Superior temporal gyrus (tissue), 1 donor: Measurements from ENCODE around the gene NAB2.
"Not testable (repeated sequence)": the region's sequence is repeated elsewhere in the genome, so short reads cannot be mapped to it uniquely, and the experiment has no call there.

Experiments used
- DNase-seq: peaks from one replicate; pipeline ENCODE4 v3.0.0-alpha.2; 2016; ENCODE audit errors: extremely low spot score

The NAB2 gene

GRCh38 chr12:57088354-57089270, at the start of gene NAB2:
Gene NAB2 (plus strand): TSS chr12:57089114. CDS start chr12:57089272, 158 bp downstream.
- peak; percentile 78 for DNase-seq

DNA sequence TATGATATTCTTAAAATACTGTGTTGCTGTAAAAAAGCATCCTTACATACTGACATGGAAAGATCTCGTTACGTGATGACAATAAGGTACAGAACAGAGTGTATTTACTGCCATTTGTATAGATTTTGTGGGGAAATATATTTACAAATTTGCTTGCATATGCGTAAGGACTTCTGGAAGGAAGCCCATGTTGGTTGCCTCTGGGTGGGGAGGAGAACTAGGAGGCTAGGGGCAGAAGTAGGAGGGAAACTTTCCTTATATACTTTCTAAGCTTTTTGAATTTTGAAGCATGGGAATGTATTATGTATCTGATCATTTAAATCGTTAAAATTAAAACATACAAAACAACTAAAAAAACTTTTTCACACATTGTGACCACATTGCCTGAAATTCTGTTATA, 48.7 kb upstream of the NAB2 start:
- no peak for DNase-seq

DNA sequence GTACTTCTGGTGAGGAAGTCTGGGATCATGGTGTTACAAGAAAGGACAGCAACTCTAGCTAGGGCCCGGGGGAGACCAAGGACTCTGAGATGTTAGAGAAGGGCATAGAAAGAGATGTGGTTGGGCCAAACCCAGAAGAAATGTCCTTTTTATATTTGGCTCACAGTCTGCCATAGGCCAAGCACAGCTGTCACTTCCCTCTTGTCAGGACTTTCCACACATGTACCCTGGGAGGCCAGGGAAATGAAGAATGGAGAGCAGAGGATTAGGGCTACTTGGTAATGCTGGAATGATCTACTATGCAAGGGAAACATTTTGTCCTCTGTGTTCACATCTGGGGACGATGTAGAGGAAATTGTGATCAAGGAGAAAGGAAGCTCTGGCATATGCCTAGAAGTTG, 48.2 kb upstream of the NAB2 start:
- DNase-seq, result no peak

DNA sequence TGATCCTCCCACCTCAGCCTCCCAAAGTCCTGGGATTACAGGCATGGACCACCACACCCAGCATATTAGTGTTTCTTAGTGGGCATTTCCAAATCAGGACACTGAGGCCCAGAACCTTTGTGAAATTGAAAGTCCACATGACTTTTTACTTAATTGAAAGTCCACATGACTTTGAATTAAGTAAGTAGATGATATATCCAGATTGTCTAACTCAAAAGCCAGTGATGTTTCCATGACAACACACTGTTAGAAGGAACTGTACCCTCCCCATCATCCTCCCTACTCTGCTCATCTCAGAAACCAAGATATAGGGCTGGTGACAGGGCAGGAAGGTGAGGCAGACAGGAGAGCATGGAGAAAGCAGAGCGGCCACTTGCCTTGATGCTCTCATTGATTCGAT, 46.2 kb upstream of the NAB2 start:
- DNase-seq, result no peak

- DNase-seq, result no peak
Observed at GRCh38 chr12:57044468-57044867, 44.4 kb upstream of the NAB2 start.

- DNase-seq, result no peak
Observed at GRCh38 chr12:57044889-57045288, 44.0 kb upstream of the NAB2 start.

DNA sequence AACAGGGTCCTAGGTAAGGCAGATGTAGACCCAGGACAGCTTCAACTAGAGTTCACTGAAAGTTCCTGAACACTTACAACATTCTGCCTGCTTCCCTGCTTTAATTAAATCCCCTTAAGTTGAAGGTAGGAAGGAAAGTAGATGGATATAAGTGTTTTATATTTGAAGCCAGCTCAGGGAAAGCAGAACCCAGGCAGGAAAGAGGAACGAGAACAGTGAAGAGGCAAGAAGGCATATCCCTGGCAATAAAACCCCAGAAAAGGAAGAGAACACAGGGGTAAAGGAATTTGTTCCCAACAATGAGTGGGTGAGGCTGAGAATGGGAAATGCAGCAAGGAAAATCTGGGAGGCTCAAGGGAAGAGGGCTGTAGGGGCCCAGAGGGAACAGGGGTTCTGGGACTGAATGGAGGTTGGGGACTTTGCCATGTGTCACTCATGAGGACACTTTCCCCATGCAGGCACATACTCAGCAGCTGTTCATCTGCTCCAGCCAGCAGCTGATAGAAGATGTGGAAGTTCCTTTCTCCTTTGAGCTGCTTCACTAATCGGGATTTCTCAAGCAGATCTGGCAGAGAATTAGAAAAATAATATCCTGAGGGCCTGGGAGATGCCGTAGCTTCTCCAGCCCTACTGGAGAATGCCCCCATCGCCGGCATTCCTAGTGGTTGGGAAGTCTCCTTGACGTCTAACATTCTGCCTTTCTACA, 42.7 kb upstream of the NAB2 start:
- no peak for DNase-seq

DNA sequence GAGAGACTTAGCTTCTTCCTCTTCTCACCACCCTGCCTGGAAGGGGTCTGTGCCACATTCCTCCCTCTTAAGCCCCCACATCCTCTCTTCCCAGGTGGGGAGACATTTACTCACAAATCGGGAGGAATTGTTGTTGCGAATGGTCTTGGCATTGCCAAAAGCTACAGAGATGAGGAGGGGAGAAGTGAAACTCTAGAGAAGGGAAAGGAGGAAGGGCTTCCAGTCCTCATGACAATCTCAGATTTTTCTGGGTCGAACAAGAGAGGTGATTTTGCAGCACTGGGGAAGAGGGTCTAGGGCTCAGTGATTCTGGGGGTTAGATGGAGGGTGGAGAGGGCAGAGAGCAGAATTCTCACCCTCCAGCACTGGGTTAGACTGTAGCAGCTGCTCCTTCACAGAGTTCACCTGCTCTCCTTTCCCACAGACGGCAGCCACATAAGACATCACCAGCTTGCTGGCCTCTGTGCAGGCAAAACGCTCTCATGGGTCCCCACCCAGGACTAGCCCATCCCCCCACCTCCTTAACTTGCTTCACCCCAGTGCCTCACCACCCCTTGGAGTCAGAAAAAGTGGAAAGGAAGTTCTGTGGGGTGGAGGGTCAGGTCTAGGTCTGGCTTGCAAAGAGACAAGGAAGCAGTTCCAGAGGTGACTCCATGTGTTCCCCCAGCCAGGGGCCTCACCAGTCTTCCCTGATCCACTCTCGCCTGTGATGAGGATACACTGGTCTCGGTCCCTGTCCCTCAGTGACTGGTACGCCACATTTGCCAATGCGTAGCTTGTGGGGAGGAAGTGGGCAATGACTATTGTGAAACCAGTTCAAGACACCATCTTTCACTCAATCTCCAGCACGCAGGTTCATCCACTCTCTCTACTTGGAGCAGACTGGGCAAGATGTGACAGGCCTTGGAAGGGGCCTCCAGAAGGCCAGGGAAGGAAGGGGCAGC, 41.7 kb upstream of the NAB2 start:
- DNase-seq, result no peak

DNA sequence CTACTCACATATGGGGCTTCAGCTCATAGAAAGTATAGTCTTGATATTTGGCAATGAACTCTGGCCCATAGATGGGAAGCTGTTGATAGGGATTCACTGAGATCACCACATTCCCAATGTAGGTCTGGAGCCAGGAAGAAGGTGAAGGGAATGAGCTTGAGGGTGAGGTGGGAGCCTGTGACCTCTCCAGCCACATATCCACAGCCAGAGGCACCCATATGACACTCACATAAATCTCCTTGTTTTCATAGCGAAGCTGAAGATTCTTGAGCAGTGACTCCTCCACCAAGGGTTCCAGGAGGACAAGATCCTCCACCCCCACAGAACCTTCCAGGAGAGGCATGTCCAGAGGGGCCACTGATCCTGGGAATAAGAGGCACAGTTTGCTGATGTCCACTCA, 40.9 kb upstream of the NAB2 start:
- no peak for DNase-seq

GRCh38 chr12:57048423-57049118, 40.3 kb upstream of the NAB2 start:
- no peak for DNase-seq

DNA sequence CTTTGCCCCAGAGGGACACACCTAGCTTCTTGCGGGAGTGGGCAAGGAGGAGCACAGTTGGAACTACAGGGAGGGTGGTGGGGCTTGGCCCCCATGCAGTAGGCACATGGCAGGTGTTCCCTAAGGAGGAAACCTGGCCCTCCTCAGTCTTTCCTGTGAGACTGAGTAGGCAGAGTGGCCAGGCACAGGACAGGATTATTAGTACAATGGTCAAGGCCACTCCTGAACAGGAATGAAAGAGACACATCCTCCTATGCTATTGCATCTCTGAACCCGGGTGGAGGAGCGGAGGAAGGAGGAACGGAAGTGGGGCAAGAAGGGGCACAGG, 39.8 kb upstream of the NAB2 start:
- no peak for DNase-seq

GRCh38 chr12:57049890-57050289, 39.0 kb upstream of the NAB2 start, which contains the start of gene MYO1A:
Gene MYO1A (minus strand): TSS chr12:57050129. CDS start chr12:57048323, 1,806 bp downstream.
- no peak for DNase-seq

GRCh38 chr12:57051011-57051410, 37.9 kb upstream of the NAB2 start:
- DNase-seq, result no peak

DNA sequence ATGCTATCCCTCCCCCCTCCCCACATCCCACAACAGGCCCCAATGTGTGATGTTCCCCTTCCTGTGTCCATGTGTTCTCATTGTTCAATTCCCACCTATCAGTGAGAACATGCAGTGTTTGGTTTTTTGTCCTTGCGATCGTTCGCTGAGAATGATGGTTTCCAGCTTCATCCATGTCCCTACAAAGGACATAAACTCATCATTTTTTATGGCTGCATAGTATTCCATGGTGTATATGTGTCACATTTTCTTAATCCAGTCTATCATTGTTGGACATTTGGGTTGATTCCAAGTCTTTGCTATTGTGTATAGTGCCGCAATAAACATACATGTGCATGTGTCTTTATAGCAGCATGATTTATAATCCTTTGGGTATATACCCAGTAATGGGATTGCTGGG, 35.8 kb upstream of the NAB2 start:
- DNase-seq, result not testable (repeated sequence)

GRCh38 chr12:57053901-57054300, 35.0 kb upstream of the NAB2 start:
- DNase-seq, result not testable (repeated sequence)

DNA sequence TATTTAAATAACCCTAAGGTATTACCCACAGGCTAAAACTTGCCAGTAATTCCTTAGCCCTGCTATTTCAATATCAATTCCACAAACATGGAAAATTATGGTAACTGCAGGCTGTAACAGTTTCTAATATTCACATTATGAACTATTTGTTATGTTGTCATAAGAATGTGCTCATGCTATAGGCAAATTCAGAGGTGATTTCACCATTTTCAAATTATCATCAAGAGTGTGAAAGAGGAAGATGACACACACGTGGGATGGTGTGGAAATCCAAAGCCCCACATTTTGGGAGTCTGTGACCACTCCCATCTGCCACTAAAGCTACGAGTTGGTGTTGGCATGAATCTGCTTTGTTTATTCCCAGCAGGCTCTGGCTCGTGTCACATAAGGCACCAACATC, 33.1 kb upstream of the NAB2 start:
- no peak for DNase-seq

DNA sequence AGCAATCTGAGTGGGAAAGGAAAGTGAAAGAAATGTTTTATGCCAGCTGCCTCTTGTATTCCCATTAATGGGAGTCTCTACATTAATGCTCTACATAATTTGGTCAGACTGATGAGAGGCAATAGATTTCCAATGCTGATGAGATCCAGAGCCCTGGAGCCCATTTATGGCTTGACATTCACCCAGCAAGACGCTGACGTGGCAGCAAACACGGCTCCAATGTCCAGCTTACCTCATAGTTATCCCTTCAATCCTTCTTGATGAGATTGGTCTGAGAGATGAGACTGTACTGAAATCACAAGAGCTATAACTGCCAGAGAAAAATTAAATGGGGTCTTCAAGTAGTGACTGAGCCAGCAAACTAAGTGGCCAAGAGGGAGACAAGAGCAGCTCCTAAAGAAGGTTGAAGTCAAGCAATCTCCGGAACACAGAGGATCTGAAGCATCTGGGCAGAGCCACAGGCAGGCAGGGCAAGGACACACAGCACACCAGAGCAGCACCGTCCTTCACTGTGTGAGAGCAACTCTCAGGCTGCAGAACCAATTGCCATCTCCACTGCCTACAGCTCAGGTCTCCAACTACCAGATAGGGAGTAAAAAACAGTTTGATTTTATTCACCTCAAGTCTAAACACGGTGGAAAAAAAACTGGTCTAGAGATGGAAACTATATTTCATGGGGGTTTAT, 31.7 kb upstream of the NAB2 start:
- DNase-seq, result no peak

DNA sequence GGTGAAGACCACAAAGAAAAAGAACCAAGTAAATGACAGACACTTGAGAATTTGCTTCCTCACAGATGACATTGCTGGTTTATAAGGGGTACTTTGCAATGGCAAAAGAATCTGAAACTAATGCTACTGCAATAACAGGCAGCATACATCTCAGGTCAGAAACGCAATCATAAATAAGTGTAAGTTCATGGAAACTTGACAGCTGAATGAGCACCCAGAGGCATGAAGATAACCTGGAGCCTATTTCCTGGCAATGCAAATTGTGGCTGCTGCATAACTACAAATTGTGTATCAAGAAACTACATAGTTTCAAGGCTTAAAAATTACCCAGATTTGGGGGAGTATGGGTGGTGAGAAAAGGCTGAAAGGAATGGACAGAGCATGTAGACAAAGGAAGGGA, 30.5 kb upstream of the NAB2 start:
- DNase-seq, result no peak

GRCh38 chr12:57063991-57064685, 24.8 kb upstream of the NAB2 start:
- no peak for DNase-seq

DNA sequence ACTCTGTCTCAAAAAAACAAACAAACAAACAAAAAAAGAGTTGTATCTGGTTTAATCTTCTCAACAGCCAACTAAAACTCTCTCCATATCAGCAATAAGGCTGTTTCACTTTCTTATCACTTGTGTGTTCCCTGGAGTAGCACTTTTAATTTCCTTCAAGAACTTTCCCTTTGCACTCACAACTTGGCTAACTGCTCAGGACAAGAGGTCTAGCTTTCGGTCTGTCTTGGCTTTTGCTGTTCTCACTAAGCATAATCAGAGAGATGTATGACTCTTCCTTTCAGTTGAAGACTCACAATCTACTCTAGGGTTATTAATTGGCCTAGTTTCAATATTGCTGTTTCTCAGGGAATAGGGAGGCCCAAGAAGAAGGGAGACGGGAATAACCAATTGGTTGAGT, 22.7 kb upstream of the NAB2 start:
- no peak for DNase-seq
